Mucosa of descending colon (tissue), 3 donors: Measurements from ENCODE around the gene ANKRD63. TPM values are rescaled to one million over a fixed set of nuclear protein-coding genes. Genes with fewer than 3 reads are reported as not detected.
A peak's percentile ranks its signal among the peaks of the same experiment; 100 is the strongest.

ENCODE experiments used
- ATAC-seq: fragments of 200-7000 bp; cut with Tn5 transposase; one replicate; pipeline ENCODE4 v1.9.1; 2020; ENCODE audit warnings: mild to moderate bottlenecking, moderate library complexity
- DNase-seq, 3 donors: peaks; one replicate each; pipeline ENCODE4 v3.0.0-alpha.2; 2020
- H3K36me3 ChIP-seq: fragments of 200-600 bp; one replicate; pipeline ENCODE4 v1.8.0; 2021; ENCODE audit warnings: low read depth, mild to moderate bottlenecking
- H3K4me1 ChIP-seq: fragments of 200-600 bp; one replicate; pipeline ENCODE4 v1.8.0; 2021; ENCODE audit warnings: low read depth, mild to moderate bottlenecking
- H3K4me3 ChIP-seq: fragments of 200-600 bp; one replicate; pipeline ENCODE4 v1.8.0; 2021; ENCODE audit warnings: mild to moderate bottlenecking
- H3K9me3 ChIP-seq: fragments of 200-600 bp; one replicate; pipeline ENCODE4 v1.8.0; 2021; ENCODE audit warnings: mild to moderate bottlenecking
- intact Hi-C, 2 donors: fragments of 100-400 bp; cut with DNase I in 1 of 2; cut with micrococcal nuclease in 1 of 2; formaldehyde crosslinking; loops; one replicate each; pipeline versions ENCODE4 v1.11.0 to v1.11.1; 2022; cut with DNase I, micrococcal nuclease
- total RNA-seq, 3 donors: library from RNA; stranded (reverse); fragmentation: NEBNext Ultra II Directional in 2 of 3; extraction: Animal tissue kit (Norgen Biotek cat#: 25700) in 2 of 3; gene quantifications; one replicate each; pipeline versions ENCODE4 v1.2.1 to v1.2.4, GENCODE V29; 2021 to 2023
- TF ChIP-seq, protein P1 (sequence below): fragments of 200-600 bp; IDR thresholded peaks from one replicate; pipeline ENCODE4 v1.8.0; 2022; ENCODE audit warnings: antibody characterized with exemption, mild to moderate bottlenecking
- donor health status: DM: no; HTN: no; CAD: no; lungs with moderate emphysema.
- donor health status: DM: no; HTN: no; CAD: no.
- donor health status: DM: no; HTN: yes; CAD: no.

Gene ANKRD63
- total RNA-seq, 3 donors from 2014 or later, result 0.25 TPM; not detected in 2

DNA sequence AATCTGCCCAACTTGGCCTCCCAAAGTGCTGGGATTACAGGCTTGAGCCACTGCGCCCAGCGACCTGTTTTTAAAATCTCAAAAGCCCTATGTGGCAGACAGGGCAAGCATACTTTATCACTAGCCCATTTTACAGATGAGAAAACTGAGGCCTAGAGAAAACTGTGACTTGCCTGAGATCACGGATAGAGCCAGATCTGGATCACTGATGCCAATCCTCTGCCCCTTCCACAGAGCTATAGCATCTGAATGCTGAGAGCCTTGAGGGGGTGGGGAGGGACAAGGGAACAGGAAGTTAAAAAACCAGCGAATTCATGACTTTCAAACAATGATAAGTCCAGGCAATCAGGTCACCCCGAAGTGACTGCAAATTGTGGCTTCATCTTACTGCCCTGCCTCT lies 7.3 kb downstream of the ANKRD63 start:
- no peak for DNase-seq
- Histone ChIP-seq H3K9me3 (no peaks in the 10 kb centered on the region), H3K4me3 (no peak overlapping the region), H3K4me1 (peaks cover 9% of the 10 kb centered on the region), H3K36me3 (no peaks in the 10 kb centered on the region)
- intact Hi-C loops, result loop anchor here in 1 of 2 donors (2.0 kb wide), 1 partner anchor 59 kb away; no protein-coding TSS in a partner anchor
- ATAC-seq, result no peak
- TF ChIP-seq, protein P1, sequence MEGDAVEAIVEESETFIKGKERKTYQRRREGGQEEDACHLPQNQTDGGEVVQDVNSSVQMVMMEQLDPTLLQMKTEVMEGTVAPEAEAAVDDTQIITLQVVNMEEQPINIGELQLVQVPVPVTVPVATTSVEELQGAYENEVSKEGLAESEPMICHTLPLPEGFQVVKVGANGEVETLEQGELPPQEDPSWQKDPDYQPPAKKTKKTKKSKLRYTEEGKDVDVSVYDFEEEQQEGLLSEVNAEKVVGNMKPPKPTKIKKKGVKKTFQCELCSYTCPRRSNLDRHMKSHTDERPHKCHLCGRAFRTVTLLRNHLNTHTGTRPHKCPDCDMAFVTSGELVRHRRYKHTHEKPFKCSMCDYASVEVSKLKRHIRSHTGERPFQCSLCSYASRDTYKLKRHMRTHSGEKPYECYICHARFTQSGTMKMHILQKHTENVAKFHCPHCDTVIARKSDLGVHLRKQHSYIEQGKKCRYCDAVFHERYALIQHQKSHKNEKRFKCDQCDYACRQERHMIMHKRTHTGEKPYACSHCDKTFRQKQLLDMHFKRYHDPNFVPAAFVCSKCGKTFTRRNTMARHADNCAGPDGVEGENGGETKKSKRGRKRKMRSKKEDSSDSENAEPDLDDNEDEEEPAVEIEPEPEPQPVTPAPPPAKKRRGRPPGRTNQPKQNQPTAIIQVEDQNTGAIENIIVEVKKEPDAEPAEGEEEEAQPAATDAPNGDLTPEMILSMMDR, result no peak

DNA sequence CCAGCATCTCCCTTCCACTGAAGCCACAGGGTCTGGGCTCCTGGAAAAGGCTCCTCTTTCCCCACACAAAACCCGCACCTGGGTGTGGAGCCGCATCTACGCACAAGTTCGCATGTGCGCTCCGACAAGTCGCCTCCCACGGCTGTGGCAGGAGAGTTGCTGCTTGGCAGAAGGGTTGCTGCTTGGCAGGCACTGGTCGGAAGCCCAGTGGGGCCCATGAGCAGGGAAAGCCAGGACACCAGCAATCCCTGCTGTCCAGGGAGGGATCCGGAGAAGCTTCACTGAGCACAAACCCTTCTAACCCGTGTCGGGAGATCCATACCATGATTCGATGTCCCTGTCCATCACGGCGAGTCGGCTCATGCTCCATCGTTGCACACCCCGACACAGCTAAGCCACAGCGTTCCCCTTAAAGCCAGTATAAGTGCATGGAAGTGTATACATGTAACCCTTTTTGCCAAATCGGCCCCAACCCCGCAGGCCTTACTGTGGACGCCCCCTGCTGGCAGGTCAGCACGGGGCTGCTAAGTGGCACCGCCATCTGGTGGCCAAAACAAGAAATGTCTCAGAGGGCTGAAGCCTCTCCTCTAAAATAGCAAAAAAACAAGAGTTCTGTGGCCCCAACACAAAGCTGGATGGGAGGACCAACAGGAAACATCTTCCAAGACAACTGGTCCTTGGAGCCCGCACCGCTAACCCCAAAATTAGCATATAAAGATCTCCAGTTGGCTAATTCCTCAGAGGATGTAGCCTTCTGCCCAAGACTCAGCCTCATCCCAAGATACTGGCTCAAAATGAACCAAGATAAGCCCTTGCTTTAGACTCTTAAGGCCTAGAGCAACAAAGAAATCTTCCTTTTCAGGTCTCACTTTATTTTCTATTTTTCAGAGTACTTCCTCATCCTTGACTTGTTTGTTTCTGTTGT lies 8.3 kb downstream of the ANKRD63 start:
- Histone ChIP-seq H3K4me1 (peaks cover 2% of the 10 kb centered on the region), H3K4me3 (no peak overlapping the region), H3K36me3 (no peaks in the 10 kb centered on the region), H3K9me3 (no peaks in the 10 kb centered on the region)
- TF ChIP-seq, protein P1, result peak; percentile 99
- ATAC-seq (peak; percentile 88), DNase-seq (peak; percentile 81 to 89 (median 89))
- intact Hi-C loops, result loop anchor here (2.0 to 5.0 kb wide), 3 partner anchors 52 to 232 kb away; no protein-coding TSS in a partner anchor

DNA sequence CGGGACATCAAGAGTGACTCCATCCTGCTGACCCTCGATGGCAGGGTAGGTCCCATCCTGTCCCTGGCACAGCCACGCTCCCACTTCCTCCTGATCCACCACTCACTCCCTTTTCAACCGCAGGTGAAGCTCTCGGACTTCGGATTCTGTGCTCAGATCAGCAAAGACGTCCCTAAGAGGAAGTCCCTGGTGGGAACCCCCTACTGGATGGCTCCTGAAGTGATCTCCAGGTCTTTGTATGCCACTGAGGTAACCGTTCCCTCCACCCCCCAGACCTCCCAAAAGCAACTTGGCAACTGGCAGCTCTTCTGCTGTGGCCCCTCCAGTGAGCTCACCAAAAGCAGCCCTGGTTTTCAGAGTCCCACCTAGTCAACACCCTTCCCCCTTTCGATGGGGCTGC lies 9.4 kb downstream of the ANKRD63 start:
- no peaks in the 10 kb centered on the region for H3K4me1 ChIP-seq
- ATAC-seq (no peak), DNase-seq (no peak)
- TF ChIP-seq, protein P1, result no peak
- intact Hi-C loops, result loop anchor here in 1 of 2 donors (5.0 kb wide), 2 partner anchors 51 to 231 kb away; no protein-coding TSS in a partner anchor
- H3K9me3 ChIP-seq, result no peaks in the 10 kb centered on the region
- H3K4me3 ChIP-seq, result no peak overlapping the region
- H3K36me3 ChIP-seq, result no peaks in the 10 kb centered on the region

DNA sequence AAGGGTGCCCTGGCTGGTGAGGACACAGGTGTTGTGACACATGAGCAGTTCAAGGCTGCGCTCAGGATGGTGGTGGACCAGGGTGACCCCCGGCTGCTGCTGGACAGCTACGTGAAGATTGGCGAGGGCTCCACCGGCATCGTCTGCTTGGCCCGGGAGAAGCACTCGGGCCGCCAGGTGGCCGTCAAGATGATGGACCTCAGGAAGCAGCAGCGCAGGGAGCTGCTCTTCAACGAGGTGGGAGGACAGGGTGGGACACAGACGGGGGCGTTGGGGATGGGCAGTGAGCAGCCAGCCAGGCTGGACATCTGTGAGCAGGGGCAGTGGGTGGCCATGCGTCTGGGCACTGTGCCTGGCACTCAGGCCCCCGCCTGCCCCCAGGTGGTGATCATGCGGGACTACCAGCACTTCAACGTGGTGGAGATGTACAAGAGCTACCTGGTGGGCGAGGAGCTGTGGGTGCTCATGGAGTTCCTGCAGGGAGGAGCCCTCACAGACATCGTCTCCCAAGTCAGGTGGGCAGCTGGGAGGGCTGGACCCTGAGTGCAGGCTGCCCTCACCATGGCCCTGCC lies 10.3 kb downstream of the ANKRD63 start:
- TF ChIP-seq, protein P1, result no peak
- DNase-seq (no peak), ATAC-seq (peak; percentile 38)
- no peak overlapping the region for H3K4me3 ChIP-seq
- H3K9me3 ChIP-seq, result no peaks in the 10 kb centered on the region
- H3K4me1 ChIP-seq, result no peaks in the 10 kb centered on the region
- H3K36me3 ChIP-seq, result no peaks in the 10 kb centered on the region
- intact Hi-C loops, result loop anchor here in 1 of 2 donors (5.0 kb wide), 2 partner anchors 50 to 230 kb away; no protein-coding TSS in a partner anchor

DNA sequence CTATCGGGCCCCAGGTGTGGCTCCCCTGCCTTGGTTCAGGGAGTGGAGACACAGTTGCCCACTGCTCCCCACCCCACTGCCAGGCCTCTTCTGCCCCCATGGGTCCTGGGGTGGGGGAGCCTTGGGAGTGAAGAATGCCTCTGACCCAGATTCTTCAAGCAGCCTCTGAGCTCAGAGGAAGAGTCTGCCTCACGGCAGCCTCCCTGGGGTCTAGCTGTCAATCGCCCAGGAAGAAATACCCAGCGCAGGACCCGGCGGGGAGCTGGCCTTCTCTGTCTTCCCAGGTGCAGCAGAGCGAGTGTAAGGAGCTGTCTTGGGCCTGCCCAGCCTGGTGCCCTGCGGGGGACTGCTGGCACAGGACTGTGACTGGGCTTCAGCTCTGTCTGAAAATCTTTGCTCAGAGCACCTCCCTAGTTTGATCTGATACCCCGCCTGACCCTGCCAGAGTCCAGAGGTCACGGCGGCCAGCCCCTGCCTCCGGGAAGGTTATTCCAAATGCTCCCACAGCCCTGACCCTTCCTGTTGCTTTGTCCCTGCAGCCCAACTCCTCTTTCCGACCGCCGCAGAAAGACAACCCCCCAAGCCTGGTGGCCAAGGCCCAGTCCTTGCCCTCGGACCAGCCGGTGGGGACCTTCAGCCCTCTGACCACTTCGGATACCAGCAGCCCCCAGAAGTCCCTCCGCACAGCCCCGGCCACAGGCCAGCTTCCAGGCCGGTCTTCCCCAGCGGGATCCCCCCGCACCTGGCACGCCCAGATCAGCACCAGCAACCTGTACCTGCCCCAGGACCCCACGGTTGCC lies 11.0 kb downstream of the ANKRD63 start:
- Histone ChIP-seq H3K9me3 (no peaks in the 10 kb centered on the region), H3K4me3 (no peak overlapping the region), H3K36me3 (no peaks in the 10 kb centered on the region), H3K4me1 (no peaks in the 10 kb centered on the region)
- DNase-seq (no peak), ATAC-seq (no peak)
- intact Hi-C loops, result loop anchor here in 1 of 2 donors (5.0 kb wide), 2 partner anchors 50 to 230 kb away; no protein-coding TSS in a partner anchor
- TF ChIP-seq, protein P1, result no peak
